ENCODE data around the gene RBBP4.

DNA sequence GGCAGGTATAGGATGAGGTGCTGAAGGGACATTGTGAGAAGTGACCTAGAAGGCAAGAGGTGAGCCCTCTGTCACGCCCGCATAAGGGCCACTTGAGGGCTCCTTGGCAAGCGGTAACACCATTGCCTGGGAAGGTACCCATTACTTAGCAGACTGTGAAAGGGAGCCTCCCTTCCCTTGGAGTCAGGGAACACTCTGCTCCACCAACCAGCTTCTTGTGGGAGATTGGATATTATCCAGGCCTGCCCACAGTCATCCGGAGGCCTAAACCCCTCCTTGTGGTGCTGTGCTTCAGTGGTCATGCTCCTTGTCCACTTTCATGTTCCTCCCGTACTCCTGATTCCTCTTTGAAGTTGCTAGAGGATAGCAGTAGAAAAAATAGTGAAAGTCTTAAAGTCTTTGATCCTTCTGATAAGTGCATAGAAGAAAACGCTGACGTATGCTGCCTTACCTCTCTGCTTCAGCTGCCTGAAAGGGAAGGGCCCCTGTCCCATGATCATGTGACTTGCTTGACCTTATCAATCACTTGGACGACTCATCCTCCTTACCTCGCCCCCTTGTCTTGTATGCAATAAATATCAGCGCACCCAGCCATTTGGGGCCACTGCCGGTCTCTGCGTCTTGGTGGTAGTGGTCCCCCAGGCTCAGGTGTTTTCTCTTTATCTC, 16.0 kb downstream of the RBBP4 start:
- TF ChIP-seq EZH2 (IDR thresholded peaks at IDR 0.05; ENCODE audit: insufficient read depth, poor library complexity, severe bottlenecking) (no peak), EZH2phosphoT487 (IDR thresholded peaks at IDR 0.05; ENCODE audit: insufficient read depth, low read depth) (no peak)
